ENCODE results near the gene MAN1A1.

DNA sequence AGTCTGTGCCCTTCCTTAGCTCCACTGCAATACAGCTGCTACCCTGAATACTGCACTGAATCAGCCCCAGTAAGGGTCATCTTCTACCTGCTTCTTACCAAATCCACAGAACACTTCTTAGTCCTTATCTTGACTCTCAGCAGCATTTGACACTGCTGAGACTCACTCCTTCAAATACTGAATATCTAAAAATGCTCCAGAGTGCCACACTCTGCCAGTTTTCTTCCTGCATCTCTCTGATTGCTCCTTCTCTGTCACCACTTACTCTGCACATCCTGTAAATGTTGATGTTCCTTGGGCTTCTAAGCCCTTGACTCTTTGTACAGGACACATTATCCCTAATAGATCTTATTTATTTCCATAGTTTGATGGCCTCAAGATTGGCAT lies 19.8 kb downstream of the MAN1A1 start:
- TF ChIP-seq, protein P1, sequence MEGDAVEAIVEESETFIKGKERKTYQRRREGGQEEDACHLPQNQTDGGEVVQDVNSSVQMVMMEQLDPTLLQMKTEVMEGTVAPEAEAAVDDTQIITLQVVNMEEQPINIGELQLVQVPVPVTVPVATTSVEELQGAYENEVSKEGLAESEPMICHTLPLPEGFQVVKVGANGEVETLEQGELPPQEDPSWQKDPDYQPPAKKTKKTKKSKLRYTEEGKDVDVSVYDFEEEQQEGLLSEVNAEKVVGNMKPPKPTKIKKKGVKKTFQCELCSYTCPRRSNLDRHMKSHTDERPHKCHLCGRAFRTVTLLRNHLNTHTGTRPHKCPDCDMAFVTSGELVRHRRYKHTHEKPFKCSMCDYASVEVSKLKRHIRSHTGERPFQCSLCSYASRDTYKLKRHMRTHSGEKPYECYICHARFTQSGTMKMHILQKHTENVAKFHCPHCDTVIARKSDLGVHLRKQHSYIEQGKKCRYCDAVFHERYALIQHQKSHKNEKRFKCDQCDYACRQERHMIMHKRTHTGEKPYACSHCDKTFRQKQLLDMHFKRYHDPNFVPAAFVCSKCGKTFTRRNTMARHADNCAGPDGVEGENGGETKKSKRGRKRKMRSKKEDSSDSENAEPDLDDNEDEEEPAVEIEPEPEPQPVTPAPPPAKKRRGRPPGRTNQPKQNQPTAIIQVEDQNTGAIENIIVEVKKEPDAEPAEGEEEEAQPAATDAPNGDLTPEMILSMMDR (conservative IDR thresholded peaks at IDR 0.05; ENCODE audit: low read depth, low read length) = no peak
- TF ChIP-seq RAD21 (IDR thresholded peaks at IDR 0.05; ENCODE audit: low read length) = no peak
- TF ChIP-seq RFX5 (IDR thresholded peaks at IDR 0.05; ENCODE audit: low read depth, low read length) = no peak
- no peak for TF ChIP-seq POLR2A (IDR thresholded peaks at IDR 0.05; ENCODE audit: low read depth, low read length)
